K562 (cell line): ENCODE measurements around the gene MACF1. TPM values are rescaled to one million over a fixed set of nuclear protein-coding genes. Genes with fewer than 3 reads are reported as not detected.

Experiments
- ATAC-seq: fragments of 200-7000 bp; cut with Tn5 transposase; 3 replicates; pipeline ENCODE4 v1.9.1; 2020; ENCODE audit warnings: moderate library complexity
- BruUV-seq: library from RNA; stranded (reverse); fragments of 400-500 nt; replicated peaks from 2 replicates; lab custom pipeline; 2021; lab: Mats Ljungman, UMichigan
- CTCF ChIA-PET: fragments of 300-600 bp; formaldehyde crosslinking; extraction: SDS; loops from one replicate; lab custom pipeline; 2021; ENCODE audit warnings: low intra/inter-chr PET ratio; lab: Yijun Ruan, JAX
- POLR2A ChIA-PET: fragments of 300-600, 350-650 bp; sonication (Branson Sonifier 250); formaldehyde crosslinking; extraction: SDS; loops from one replicate; lab custom pipeline; 2021; ENCODE audit warnings: antibody characterized with exemption, inconsistent platforms; lab: Yijun Ruan, JAX
- DNase-seq, 4 experiments: peaks; one replicate each; pipeline versions ENCODE4 v3.0.0 to v3.0.0-alpha.2; 2011 to 2018; ENCODE audit warnings: low spot score in 3 of 4, mixed read lengths in 3 of 4; ENCODE audit errors: extremely low read depth in 1 of 4
- FAIRE-seq: peaks from 2 replicates; lab custom pipeline; 2011; peaks lifted over from hg19 to GRCh38; lab: Jason Lieb, UNC
- H2AFZ ChIP-seq: 2 replicates; pipeline ENCODE4 v1.6.0; 2011; ENCODE audit warnings: low read depth, low read length, control low read depth, inconsistent platforms
- H3K27ac ChIP-seq: fragments of 200-600 bp; 3 replicates; pipeline ENCODE4 v1.8.0; 2011; ENCODE audit warnings: low read depth, mild to moderate bottlenecking, control low read depth, inconsistent platforms, low read length, moderate library complexity, mixed read lengths; ENCODE audit errors: extremely low read depth
- H3K27me3 ChIP-seq, 2 experiments: fragments of 300-600 bp in 1 of 2; 2 replicates in 1 of 2; 3 replicates in 1 of 2; pipeline versions ENCODE4 v1.6.0 to v1.8.0; 2011; ENCODE audit warnings: inconsistent platforms in 2 of 2, low read length in 2 of 2, mild to moderate bottlenecking in 1 of 2, mixed read lengths in 1 of 2, moderate library complexity in 1 of 2; ENCODE audit not compliant: control insufficient read depth in 2 of 2, insufficient read depth in 2 of 2
- H3K36me3 ChIP-seq: fragments of 300-600 bp; 3 replicates; pipeline ENCODE4 v1.8.0; 2011; ENCODE audit warnings: mild to moderate bottlenecking, low read length, inconsistent platforms; ENCODE audit not compliant: control insufficient read depth, insufficient read depth
- H3K4me1 ChIP-seq, 2 experiments: fragments of 200-600 bp in 1 of 2; replicated peaks in 1 of 2; 2 replicates in 1 of 2; 3 replicates in 1 of 2; pipeline versions ENCODE4 v1.5.1 to v1.8.0; 2011; ENCODE audit warnings: inconsistent platforms in 2 of 2, low read length in 2 of 2, mild to moderate bottlenecking in 1 of 2, mixed read lengths in 1 of 2, moderate library complexity in 1 of 2; ENCODE audit not compliant: control insufficient read depth in 2 of 2, insufficient read depth in 2 of 2
- H3K4me2 ChIP-seq: 2 replicates; pipeline ENCODE4 v1.6.1; 2011; ENCODE audit warnings: low read length, control low read depth, inconsistent platforms, mixed read lengths; ENCODE audit not compliant: insufficient read depth
- H3K4me3 ChIP-seq: fragments of 200-600 bp; sonication (generic), shearing (Covaris generic); 2 replicates; pipeline ENCODE4 v1.5.1; 2016; ENCODE audit warnings: control low read depth, inconsistent platforms
- H3K79me2 ChIP-seq: fragments of 200-600 bp; 3 replicates; pipeline ENCODE4 v1.8.0; 2011; ENCODE audit warnings: low read length, inconsistent platforms; ENCODE audit not compliant: control insufficient read depth, insufficient read depth
- H3K9ac ChIP-seq, 2 experiments: 2 replicates each; pipeline versions ENCODE4 v1.6.0 to v1.6.1; 2011; ENCODE audit warnings: low read depth in 2 of 2, low read length in 2 of 2, control low read depth in 1 of 2, inconsistent platforms in 1 of 2, mild to moderate bottlenecking in 1 of 2, mixed read lengths in 1 of 2; ENCODE audit not compliant: insufficient read depth in 1 of 2
- H3K9me1 ChIP-seq: one replicate; pipeline ENCODE4 v1.6.0; 2011; ENCODE audit warnings: inconsistent platforms, mild to moderate bottlenecking, low read length, moderate library complexity; ENCODE audit not compliant: control insufficient read depth, insufficient read depth
- H3K9me3 ChIP-seq: replicated peaks from 2 replicates; pipeline ENCODE4 v1.5.1; 2011; ENCODE audit warnings: low read depth, low read length, inconsistent platforms; ENCODE audit not compliant: control insufficient read depth, insufficient read depth
- H4K20me1 ChIP-seq: replicated peaks from 2 replicates; pipeline ENCODE4 v1.6.1; 2011; ENCODE audit warnings: low read length, inconsistent platforms, mixed read lengths; ENCODE audit not compliant: control insufficient read depth, insufficient read depth
- C11orf30 ChIP-seq: fragments of 450-650 bp; IDR thresholded peaks from 2 replicates; pipeline ENCODE4 v1.6.1; 2016; ENCODE audit warnings: low read depth, mild to moderate bottlenecking
- DACH1 ChIP-seq: fragments of 450-650 bp; IDR thresholded peaks from 2 replicates; pipeline ENCODE4 v1.6.1; 2018; ENCODE audit not compliant: partially characterized antibody
- E2F1 ChIP-seq: sonication (generic); formaldehyde crosslinking; IDR thresholded peaks from 2 replicates; pipeline ENCODE4 v1.8.1; 2023; ENCODE audit warnings: mild to moderate bottlenecking, missing genetic modification reagents, moderate library complexity
- NCOA2 ChIP-seq, 2 experiments: fragments of 450-650 bp; IDR thresholded peaks; 2 replicates each; pipeline ENCODE4 v1.6.1; 2018; ENCODE audit warnings: mild to moderate bottlenecking in 2 of 2, moderate library complexity in 1 of 2; ENCODE audit not compliant: partially characterized antibody in 2 of 2
- ZBTB8A ChIP-seq: fragments of 450-650 bp; IDR thresholded peaks from 2 replicates; pipeline ENCODE4 v1.6.1; 2018; ENCODE audit warnings: mild to moderate bottlenecking, moderate library complexity; ENCODE audit not compliant: partially characterized antibody
- ZC3H8 ChIP-seq: fragments of 450-650 bp; IDR thresholded peaks from 2 replicates; pipeline ENCODE4 v1.6.1; 2017
- ZNF354B ChIP-seq: fragments of 250-450 bp; sonication (Bioruptor Pico); IDR thresholded peaks from 2 replicates; pipeline ENCODE4 v1.4.0; 2020
- WGBS: fragments of 100-300 bp; shearing (Covaris generic); methylation state at CpG from one replicate; pipeline ENCODE4 v1.1.6; 2016; ENCODE audit warnings: low coverage, mixed read lengths; ENCODE audit not compliant: insufficient coverage; ENCODE audit errors: missing lambda C conversion rate; 5-methylcytosine and 5-hydroxymethylcytosine counted together
- in situ Hi-C: fragments of 300-500 bp; cut with MboI; formaldehyde crosslinking; loops from 4 replicates; pipeline ENCODE4 v1.15.0; 2018; ENCODE audit warnings: inconsistent platforms, mixed read lengths
- intact Hi-C: fragments of 100-400 bp; cut with micrococcal nuclease; formaldehyde crosslinking; loops from 2 replicates; pipeline ENCODE4 v1.14.2; 2022
- polyA plus RNA-seq, 8 experiments: library from polyadenylated mRNA; depleted of rRNA in 4 of 8; stranded (reverse) in 5 of 8; unstranded in 3 of 8; fragments of >200 nt; fragmentation: Nextera tagmentation in 2 of 8; fragmentation: Illumina TruSeq in 1 of 8; extraction: Ambion mirVana in 2 of 8; extraction: Trizol in 1 of 8; gene quantifications; 2 replicates each; pipeline versions ENCODE4 v1.2.1 to v1.2.3, GENCODE V29; 2011 to 2014; ENCODE audit warnings: inconsistent platforms in 1 of 8, missing spikeins in 1 of 8
- total RNA-seq, 7 experiments: library from RNA; depleted of rRNA in 6 of 7; stranded (reverse); fragments of >200 nt in 6 of 7; fragmentation: Illumina TruSeq in 2 of 7; extraction: Trizol in 2 of 7; gene quantifications; 2 replicates each; pipeline versions ENCODE4 v1.2.1 to v1.2.3, GENCODE V29; 2011 to 2021; ENCODE audit warnings: low replicate concordance in 1 of 7
- TF ChIP-seq, protein P1 (sequence below): sonication (generic); formaldehyde crosslinking; IDR thresholded peaks from 2 replicates; pipeline ENCODE4 v1.8.1; 2023; ENCODE audit warnings: missing genetic modification reagents, mild to moderate bottlenecking, borderline replicate concordance
- TF ChIP-seq, protein P2 (sequence below): fragments of 250-450 bp; sonication (Bioruptor Pico); IDR thresholded peaks from 2 replicates; pipeline ENCODE4 v1.5.0; 2021; ENCODE audit warnings: mild to moderate bottlenecking, borderline replicate concordance

The MACF1 gene
- total and polyA plus RNA-seq, 9 of the 15 experiments (the other 6 are each of a cell fraction or from before 2014, with no cell fraction given) = 13.2 to 232 (median 112) TPM

DNA sequence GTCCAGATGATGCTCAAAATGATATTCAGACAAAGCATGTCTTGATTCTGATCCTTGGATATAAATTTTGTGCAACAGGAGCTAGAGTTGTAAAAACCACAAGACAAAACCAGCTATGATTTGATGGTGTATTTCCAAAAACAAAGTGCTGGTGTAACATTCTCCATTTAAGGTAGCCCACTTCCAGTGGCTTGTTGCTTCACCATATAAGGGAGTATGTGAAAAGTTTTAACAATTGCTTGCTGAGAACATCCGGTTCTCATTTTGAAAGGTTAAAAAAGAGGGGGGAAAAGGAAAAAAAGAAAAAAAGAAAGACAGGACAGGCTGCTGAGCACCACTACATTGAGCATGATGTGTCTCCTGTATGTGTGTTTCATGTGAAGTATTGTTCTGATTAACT lies 123.6 kb downstream of the MACF1 start (continued):
- no peak for TF ChIP-seq ZNF354B (CRISPR knock-in tag)
- no peak for TF ChIP-seq ZC3H8
- TF ChIP-seq ZBTB8A = no peak
- TF ChIP-seq, protein P1, sequence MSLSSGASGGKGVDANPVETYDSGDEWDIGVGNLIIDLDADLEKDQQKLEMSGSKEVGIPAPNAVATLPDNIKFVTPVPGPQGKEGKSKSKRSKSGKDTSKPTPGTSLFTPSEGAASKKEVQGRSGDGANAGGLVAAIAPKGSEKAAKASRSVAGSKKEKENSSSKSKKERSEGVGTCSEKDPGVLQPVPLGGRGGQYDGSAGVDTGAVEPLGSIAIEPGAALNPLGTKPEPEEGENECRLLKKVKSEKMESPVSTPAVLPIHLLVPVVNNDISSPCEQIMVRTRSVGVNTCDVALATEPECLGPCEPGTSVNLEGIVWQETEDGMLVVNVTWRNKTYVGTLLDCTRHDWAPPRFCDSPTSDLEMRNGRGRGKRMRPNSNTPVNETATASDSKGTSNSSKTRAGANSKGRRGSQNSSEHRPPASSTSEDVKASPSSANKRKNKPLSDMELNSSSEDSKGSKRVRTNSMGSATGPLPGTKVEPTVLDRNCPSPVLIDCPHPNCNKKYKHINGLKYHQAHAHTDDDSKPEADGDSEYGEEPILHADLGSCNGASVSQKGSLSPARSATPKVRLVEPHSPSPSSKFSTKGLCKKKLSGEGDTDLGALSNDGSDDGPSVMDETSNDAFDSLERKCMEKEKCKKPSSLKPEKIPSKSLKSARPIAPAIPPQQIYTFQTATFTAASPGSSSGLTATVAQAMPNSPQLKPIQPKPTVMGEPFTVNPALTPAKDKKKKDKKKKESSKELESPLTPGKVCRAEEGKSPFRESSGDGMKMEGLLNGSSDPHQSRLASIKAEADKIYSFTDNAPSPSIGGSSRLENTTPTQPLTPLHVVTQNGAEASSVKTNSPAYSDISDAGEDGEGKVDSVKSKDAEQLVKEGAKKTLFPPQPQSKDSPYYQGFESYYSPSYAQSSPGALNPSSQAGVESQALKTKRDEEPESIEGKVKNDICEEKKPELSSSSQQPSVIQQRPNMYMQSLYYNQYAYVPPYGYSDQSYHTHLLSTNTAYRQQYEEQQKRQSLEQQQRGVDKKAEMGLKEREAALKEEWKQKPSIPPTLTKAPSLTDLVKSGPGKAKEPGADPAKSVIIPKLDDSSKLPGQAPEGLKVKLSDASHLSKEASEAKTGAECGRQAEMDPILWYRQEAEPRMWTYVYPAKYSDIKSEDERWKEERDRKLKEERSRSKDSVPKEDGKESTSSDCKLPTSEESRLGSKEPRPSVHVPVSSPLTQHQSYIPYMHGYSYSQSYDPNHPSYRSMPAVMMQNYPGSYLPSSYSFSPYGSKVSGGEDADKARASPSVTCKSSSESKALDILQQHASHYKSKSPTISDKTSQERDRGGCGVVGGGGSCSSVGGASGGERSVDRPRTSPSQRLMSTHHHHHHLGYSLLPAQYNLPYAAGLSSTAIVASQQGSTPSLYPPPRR (CRISPR knock-in tag) = no peak

- Histone ChIP-seq H3K4me2 (no peak overlapping the region), H2AFZ (no peak overlapping the region), H3K9me3 (no peaks in the 10 kb centered on the region), H4K20me1 (no peaks in the 10 kb centered on the region), H3K9me1 (no peaks in the 10 kb centered on the region), H3K36me3 (peaks cover 95% of the 10 kb centered on the region), H3K9ac (no peak overlapping the region), H3K4me1 (no peaks in the 10 kb centered on the region), H3K4me3 (no peak overlapping the region), H3K27me3 (no peaks in the 10 kb centered on the region), H3K79me2 (no peaks in the 10 kb centered on the region), H3K27ac (no peak overlapping the region)
- FAIRE-seq (no peak), ATAC-seq (no peak), DNase-seq (no peak)
- CTCF ChIA-PET = no interaction called here
- 91% methylated on average over 4 of the region's 4 CpGs for WGBS
- in situ Hi-C loops = no loop called here
- no TSS peak for BruUV-seq
- intact Hi-C loops = no loop called here
- POLR2A ChIA-PET = interaction anchor here (0.5 to 5.6 kb wide), 5 partner anchors 9 to 44 kb away, joined by 3 to 29 read pairs (median 4); no protein-coding TSS in a partner anchor
- TF ChIP-seq NCOA2 (IDR thresholded peaks at IDR 0.05; ENCODE audit: partially characterized antibody in 2 of 2) = no peak
- no peak for TF ChIP-seq DACH1
- TF ChIP-seq C11orf30 = peak; percentile 62
- TF ChIP-seq, protein P2, sequence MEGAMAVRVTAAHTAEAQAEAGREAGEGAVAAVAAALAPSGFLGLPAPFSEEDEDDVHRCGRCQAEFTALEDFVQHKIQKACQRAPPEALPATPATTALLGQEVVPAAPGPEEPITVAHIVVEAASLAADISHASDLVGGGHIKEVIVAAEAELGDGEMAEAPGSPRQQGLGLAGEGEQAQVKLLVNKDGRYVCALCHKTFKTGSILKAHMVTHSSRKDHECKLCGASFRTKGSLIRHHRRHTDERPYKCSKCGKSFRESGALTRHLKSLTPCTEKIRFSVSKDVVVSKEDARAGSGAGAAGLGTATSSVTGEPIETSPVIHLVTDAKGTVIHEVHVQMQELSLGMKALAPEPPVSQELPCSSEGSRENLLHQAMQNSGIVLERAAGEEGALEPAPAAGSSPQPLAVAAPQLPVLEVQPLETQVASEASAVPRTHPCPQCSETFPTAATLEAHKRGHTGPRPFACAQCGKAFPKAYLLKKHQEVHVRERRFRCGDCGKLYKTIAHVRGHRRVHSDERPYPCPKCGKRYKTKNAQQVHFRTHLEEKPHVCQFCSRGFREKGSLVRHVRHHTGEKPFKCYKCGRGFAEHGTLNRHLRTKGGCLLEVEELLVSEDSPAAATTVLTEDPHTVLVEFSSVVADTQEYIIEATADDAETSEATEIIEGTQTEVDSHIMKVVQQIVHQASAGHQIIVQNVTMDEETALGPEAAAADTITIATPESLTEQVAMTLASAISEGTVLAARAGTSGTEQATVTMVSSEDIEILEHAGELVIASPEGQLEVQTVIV (CRISPR knock-in tag) = no peak
- no peak for TF ChIP-seq E2F1 (CRISPR knock-in tag)
Measured at GRCh38 chr1:39328586-39329121, 124.2 kb downstream of the MACF1 start.
